GM19467 (cell line): ENCODE measurements around the gene DEPDC1B.
"Not testable (repeated sequence)": the region's sequence is repeated elsewhere in the genome, so short reads cannot be mapped to it uniquely, and the experiment has no call there.

Experiments
- ATAC-seq: cut with Tn5 transposase; IDR thresholded peaks from one replicate; pipeline ENCODE4 v1.9.1; 2021; ENCODE audit warnings: mild to moderate bottlenecking, moderate library complexity; ENCODE audit not compliant: unreplicated experiment

The DEPDC1B gene

GRCh38 chr5:60590172-60590571, 109.8 kb downstream of the DEPDC1B start:
- no peak for ATAC-seq

GRCh38 chr5:60587312-60587711, 112.7 kb downstream of the DEPDC1B start:
- ATAC-seq = not testable (repeated sequence)

DNA sequence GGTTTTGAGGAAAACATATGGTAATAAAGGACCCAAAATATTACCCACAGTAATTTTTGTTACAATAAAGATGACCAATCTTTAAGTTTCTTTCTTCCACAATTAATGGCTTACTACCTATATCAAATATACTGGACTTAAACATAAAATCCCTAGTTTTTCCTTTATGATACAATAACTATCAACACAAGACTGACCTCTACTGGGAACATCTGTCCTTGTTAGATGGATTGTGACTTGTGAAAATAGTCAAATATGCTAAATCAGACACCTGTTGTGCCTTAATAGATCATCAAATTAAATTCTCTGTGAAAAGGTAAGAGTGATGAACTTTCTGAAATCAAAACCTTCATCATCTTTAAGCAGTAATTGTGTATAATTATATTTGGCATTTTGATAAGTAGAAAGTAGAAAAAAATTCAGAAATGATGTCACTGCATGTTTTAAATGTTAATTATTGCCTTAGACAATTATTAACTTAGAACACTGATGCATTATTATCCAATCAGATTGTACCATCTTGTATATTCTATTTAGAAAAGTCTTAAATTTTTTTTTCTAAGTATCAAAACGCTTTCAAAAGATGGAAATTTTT, 113.6 kb downstream of the DEPDC1B start:
- no peak for ATAC-seq

- ATAC-seq = no peak
Observed at GRCh38 chr5:60585618-60586017, 114.3 kb downstream of the DEPDC1B start.

- ATAC-seq = no peak
Observed at GRCh38 chr5:60584304-60584703, 115.7 kb downstream of the DEPDC1B start.

- ATAC-seq = no peak
Observed at GRCh38 chr5:60583616-60584015, 116.3 kb downstream of the DEPDC1B start.

GRCh38 chr5:60578315-60578714, 121.7 kb downstream of the DEPDC1B start:
- ATAC-seq = no peak

- no peak for ATAC-seq
Observed at GRCh38 chr5:60577116-60577515, 122.8 kb downstream of the DEPDC1B start.

DNA sequence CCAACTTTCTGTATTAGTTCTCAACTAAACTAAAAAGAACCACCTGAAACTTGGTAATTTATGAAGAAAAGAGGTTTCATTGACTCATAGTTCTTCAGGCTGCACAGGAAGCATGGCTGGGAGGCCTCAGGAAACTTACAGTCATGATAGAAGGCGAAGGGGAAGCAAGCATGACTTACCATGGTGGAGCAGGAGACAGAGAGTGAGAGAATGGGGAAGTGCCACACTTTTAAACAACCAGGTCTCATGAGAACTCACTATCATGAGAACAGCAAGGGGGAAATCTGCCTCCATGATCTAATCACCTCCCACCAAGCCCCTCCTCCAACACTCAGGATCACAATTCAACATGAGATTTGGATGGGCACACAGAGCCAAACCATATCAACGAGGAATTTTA, 123.5 kb downstream of the DEPDC1B start:
- no peak for ATAC-seq

DNA sequence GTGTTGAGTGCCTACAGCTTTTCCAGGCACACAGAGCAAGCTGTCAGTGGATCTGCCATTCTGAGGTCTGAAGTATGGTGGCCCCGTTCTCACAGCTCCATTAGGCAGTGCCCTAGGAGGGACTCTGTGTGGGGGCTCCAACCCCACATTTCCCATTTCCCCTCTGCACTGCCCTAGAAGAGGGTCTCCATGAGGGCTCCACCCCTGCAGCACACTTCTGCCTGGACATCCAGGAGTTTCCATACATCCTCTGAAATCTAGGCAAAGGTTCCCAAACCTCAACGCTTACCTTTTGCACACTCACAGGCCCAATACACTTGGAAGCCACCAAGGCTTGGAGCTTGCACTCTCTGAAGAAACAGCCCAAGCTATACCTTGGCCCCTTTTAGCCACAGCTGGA, 131.3 kb downstream of the DEPDC1B start:
- no peak for ATAC-seq

GRCh38 chr5:60563696-60564324, 136.2 kb downstream of the DEPDC1B start:
- ATAC-seq = no peak

DNA sequence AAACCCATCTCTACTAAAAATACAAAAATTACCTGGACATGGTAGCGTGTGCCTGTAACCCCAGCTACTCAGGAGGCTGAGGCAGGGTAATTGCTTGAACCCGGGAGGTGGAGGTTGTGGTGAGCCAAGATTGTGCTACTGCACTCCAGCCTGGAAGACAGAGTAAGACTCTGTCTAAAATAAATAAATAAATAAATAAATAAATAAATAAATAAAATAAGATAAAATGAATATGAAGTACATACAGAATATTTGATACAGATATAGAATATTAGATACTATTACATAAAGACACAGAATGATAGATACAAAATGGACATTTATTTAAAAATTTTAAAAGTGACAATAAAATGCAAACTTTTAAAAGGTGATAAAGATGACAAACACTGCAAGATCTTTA, 146.7 kb downstream of the DEPDC1B start:
- ATAC-seq = not testable (repeated sequence)

GRCh38 chr5:60551829-60552228, 148.1 kb downstream of the DEPDC1B start:
- no peak for ATAC-seq

- ATAC-seq = no peak
Observed at GRCh38 chr5:60551250-60551649, 148.7 kb downstream of the DEPDC1B start.

DNA sequence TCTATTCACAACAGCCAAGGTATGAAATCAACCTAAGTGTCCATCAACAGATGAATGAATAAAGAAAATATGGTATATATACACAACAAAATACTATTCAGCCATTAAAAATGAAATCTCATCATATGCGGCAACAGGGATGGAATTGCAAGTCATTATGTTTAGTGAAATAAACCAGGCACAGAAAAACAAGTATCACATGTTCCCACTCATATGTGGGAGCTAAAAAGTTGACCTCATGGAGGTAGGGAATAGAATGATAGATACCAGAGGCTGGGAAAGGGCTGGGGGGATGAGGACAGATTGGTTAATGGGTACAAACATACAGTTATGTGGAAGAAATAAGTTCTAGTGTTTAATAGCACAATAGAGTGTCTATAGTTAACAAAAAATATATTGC, 149.7 kb downstream of the DEPDC1B start:
- no peak for ATAC-seq

DNA sequence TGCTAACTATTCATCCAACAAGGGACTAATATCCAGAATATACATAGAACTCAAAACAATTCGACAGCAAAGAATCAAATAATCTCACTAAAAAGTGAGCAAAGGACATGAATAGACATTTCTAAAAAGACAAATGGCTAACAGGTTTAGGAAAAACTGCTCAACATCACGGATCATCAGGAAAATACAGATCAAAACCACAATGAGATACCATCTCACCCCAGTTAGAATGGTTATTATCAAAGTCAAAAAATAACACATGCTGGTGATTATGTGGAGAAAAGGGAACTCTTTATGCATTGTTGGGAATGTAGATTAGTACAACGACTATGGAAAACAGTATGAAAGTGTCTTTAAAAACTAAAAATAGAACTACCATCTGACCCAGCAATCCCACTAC, 150.1 kb downstream of the DEPDC1B start:
- ATAC-seq = no peak
